GM19023 (cell line): Measurements from ENCODE around the gene IFRD2.
"Not testable (repeated sequence)": the region's sequence is repeated elsewhere in the genome, so short reads cannot be mapped to it uniquely, and the experiment has no call there.

Experiments
- ATAC-seq: cut with Tn5 transposase; IDR thresholded peaks from one replicate; pipeline ENCODE4 v1.9.1; 2021; ENCODE audit warnings: mild to moderate bottlenecking, moderate library complexity; ENCODE audit not compliant: unreplicated experiment

Gene IFRD2

GRCh38 chr3:50268703-50269451 is 23.4 kb downstream of the IFRD2 start, which contains the start of gene SEMA3B:
Gene SEMA3B, plus strand, starts transcription at chr3:50269147. Its CDS starts 94 bp downstream, at chr3:50269241.
- ATAC-seq: no peak

DNA sequence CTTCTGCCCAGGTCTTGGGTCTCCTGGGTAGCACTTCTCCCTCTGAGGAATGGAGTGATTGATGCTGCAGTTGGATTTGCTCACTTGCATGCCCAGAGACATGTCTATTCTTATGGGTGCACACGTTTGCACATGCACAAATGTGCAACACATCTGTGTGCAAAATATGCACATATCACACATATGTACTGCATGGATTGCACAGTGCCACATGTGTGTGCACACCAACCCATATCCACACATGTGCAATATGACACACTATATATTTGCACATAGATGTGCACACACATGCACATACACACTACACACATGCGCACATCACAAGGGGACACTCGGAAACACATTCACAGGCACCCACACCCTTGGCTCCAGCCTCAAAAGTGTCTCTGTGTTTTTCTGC is 24.0 kb downstream of the IFRD2 start:
- ATAC-seq: no peak

GRCh38 chr3:50267280-50267913 is 24.8 kb downstream of the IFRD2 start:
- ATAC-seq: no peak

DNA sequence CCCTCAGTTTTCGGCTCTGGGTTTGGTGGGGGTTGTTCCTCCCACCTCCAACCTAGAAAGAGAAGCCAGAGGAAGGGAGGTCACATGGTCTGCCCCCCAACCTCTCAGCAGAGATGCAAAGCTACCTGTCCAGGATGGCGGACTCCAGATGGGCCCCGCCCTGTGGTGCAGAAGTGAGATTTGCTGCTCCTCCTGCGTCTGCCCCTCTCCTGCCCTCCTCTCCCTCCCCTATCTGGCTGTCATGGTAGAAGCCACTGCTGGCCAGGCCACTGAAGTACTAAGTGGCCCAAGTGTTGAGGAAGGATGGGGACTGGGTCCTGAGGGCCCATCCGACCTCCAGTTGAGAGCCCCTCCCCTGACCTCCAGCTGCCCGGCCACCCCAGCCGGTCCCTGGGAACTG is 25.4 kb downstream of the IFRD2 start:
- no peak for ATAC-seq

DNA sequence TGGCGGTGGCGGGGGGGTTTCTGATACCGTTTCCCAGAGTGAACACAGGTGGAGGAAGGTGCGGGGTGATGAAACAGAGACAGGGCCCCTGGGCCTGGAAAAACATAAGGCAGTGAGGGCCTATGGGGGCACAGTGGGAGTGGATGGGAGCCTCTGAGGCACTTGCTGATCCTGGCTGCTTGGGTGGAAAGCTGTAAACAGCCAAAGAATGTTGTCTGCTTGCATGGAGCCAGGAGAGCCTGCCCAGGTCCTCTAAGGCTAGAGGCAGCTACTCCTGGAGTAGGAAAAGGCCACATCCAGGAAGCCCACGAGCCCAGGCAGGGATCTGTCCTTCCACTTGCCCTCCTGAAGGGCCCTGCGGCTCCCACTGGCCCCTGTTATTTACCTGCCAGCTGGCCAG is 26.2 kb downstream of the IFRD2 start:
- no peak for ATAC-seq

- ATAC-seq: no peak
Observed at GRCh38 chr3:50265571-50265970, 26.7 kb downstream of the IFRD2 start.

- ATAC-seq: no peak
Observed at GRCh38 chr3:50264964-50265485, 27.2 kb downstream of the IFRD2 start.

DNA sequence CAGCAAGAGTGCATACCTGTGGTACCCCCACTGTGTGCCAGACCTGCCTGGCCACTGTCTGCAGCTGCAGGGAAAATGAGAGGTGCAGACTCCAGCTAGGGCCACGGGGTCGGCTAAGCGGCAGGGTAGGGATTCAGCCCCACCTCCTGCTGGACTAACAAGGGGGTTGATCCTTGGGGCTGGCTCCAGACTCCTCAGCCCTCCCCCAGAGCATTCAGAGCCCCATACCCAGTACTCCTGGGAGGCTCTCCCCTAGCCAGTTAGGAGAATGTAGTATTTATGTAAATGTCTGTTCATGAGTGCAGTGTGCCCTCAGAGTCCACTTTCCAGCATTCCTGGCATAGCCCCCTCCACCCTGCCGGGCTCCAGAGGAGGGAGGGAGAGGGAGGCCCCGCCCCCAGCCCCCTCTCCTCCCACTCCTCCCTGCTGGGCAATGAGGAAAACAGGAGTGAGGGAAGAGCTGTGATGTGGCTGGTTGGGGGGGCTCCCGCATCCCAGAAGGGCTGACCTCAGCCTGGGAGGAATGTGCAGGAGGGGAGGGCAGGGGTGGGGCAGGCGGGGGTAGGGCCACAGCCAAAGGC is 27.8 kb downstream of the IFRD2 start:
- ATAC-seq: no peak

DNA sequence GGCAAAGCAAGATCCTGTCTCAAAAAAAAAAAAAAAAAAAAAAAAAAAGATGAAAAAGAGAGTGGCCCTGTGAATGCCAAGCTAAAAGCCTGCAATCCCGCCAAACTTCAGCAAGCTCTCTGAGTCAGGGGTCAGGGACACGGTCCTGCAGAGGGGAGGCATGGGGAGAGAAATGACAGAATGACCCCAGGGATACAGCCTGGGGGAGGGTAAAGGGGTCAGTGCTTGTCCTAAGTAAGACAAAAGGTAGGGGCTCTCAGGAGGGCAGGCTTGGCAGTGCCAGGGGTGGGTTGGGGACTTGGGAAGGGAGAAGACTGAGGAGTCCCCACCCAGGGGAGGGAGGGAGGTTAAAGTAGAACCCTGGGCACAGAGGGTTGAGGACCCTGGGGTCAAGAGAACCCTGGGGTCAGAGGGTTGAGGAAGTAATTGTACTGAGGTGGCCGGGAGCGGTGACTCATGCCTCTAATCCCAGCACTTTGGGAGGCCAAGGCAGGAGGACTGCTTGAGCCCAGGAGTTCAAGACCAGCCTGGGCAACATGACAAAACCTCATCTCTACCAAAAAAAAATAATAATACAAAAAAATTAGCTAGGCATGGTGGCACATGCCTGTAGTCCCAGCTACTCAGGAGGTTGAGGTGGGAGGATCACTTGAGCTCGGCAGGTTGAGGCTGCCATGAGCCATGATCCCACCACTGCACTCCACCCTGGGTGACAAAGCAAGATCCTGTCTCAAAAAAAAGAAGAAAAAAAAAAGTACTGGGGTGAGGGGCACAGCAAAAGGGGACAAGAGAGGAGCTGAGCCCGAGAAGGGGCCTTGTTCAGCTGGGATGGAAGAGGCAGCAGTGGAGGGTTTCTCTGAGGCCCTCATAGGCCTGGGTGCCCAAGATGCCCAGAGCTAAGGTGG is 28.5 kb downstream of the IFRD2 start:
- no peak for ATAC-seq

GRCh38 chr3:50262778-50263177 is 29.5 kb downstream of the IFRD2 start:
- no peak for ATAC-seq

- not testable (repeated sequence) for ATAC-seq
Observed at GRCh38 chr3:50262200-50262599, 30.0 kb downstream of the IFRD2 start.

DNA sequence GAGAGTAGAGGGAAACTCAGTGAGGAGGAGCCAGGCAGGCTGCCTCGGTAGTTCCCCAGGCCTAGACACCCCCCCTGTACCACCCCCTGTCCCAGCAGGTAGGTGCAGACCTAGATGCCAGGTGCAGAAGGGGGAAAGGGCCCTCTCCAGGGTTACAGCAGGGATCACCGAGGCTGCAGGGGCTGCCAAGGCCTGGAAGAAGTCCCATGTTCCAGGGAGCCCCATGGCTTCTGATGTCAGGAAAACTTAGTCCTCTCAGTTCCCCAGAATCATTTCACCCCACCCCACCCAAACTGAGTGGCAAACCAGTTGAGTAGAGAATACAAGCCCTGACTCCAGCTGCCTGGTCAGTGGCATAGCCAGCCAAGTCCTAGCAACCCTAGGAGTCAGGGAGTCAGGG is 30.7 kb downstream of the IFRD2 start:
- ATAC-seq: no peak

- no peak for ATAC-seq
Observed at GRCh38 chr3:50260942-50261441, 31.2 kb downstream of the IFRD2 start.

- ATAC-seq: peak; percentile 85
Observed at GRCh38 chr3:50260027-50260941, 31.9 kb downstream of the IFRD2 start.

DNA sequence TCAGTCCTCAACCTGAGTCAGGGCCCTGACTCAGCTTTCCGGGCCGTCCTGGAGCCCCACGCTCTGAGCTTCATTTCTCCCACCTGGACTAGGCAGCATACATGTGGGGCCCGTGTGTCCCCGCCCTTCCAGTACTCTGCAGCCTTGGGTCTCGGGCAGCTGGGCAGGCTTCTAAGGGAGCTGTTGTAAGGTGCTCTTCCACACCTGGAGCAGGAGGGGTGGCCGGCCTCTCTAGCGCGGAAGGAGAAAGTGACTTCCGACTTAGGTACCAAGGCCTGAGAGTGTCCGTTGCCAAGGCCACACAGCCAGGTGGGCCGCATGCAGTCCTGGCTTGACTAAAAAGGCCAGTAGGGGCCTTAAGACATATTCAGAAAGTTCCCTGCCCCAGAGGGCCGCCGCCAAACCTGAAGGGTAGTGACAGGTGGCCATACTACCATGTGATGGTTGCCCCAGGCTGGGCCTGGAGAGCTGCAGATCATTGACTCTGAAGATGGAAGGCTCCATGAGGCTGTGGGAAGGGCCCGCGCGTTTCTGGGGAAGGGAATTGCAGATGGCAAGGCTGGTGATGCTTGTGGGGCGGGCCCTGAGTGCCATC is 32.7 kb downstream of the IFRD2 start:
- ATAC-seq: peak; percentile 24

DNA sequence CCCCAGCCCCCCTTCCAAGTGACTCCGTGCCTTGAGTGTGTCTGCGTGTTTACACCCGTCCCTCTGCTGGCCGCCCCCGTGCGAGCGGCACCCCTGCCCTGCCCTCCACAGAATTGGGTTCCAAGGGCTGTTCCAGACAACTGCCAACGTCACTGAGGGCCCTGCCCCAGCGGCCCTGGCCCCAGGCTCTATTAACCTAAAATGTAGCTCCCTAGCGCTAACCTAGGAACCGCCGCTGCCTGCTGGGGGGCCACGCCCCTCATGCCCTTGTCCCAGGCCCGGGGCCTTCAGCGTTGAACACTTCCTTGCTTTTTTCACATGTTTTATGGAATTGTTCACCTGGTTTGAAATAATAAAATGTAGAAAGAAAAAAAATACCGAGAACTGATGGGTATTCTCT is 33.2 kb downstream of the IFRD2 start:
- ATAC-seq: no peak

GRCh38 chr3:50258029-50258680 is 34.1 kb downstream of the IFRD2 start:
- ATAC-seq: no peak

GRCh38 chr3:50256978-50257890 is 35.0 kb downstream of the IFRD2 start:
- ATAC-seq: no peak
